ENCODE results near the gene LUZP2.

LUZP2 gene

GRCh38 chr11:25094085-25094802 lies 597.4 kb downstream of the LUZP2 start:
- no peak overlapping the region for H3K27ac ChIP-seq
- DNase-seq (ENCODE audit: low spot score) = no peak
- ChIA-PET POLR2A (ENCODE audit: low non-redundant PET) (interaction anchor here (0.6 kb wide), 1 partner anchor 328 kb away, joined by 11 read pairs; no protein-coding TSS in a partner anchor), CTCF (interaction anchor here (0.7 kb wide), 1 partner anchor 162 kb away, joined by 4 read pairs; no protein-coding TSS in a partner anchor)
- TF ChIP-seq, protein P1, sequence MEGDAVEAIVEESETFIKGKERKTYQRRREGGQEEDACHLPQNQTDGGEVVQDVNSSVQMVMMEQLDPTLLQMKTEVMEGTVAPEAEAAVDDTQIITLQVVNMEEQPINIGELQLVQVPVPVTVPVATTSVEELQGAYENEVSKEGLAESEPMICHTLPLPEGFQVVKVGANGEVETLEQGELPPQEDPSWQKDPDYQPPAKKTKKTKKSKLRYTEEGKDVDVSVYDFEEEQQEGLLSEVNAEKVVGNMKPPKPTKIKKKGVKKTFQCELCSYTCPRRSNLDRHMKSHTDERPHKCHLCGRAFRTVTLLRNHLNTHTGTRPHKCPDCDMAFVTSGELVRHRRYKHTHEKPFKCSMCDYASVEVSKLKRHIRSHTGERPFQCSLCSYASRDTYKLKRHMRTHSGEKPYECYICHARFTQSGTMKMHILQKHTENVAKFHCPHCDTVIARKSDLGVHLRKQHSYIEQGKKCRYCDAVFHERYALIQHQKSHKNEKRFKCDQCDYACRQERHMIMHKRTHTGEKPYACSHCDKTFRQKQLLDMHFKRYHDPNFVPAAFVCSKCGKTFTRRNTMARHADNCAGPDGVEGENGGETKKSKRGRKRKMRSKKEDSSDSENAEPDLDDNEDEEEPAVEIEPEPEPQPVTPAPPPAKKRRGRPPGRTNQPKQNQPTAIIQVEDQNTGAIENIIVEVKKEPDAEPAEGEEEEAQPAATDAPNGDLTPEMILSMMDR (conservative IDR thresholded peaks at IDR 0.05; ENCODE audit: low read depth) = no peak

DNA sequence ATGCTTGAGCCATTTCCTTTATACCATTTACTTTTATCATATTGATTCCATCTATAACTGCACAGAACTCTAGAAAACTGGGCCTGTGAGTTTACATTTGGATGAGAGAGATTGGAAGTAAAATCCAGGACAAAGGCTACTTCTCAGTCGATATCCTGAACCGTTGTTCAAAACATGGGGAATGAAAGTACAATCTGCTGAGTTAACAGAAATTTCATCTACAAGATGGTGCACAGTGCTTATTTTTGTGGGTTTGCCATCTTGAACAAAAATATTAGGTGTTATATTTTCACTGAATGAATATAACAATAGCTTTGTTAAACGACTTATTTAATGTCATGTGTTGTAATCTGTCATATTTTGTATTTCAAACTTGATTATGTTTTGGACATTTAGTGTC lies 622.6 kb downstream of the LUZP2 start:
- no peak for DNase-seq (ENCODE audit: low spot score)
- POLR2A ChIA-PET (ENCODE audit: low non-redundant PET) = no interaction called here
- CTCF ChIA-PET = no interaction called here
- TF ChIP-seq, protein P1 (conservative IDR thresholded peaks at IDR 0.05; ENCODE audit: low read depth) = no peak
- no peak overlapping the region for H3K27ac ChIP-seq

Measured in RWPE1 (cell line).